HepG2 (cell line): ENCODE results near the gene FMR1. TPM values are rescaled to one million over a fixed set of nuclear protein-coding genes. Genes with fewer than 3 reads are reported as not detected.

Experiments
- FOXP1 ChIP-seq, 2 experiments: fragments of 450-650 bp in 1 of 2; IDR thresholded peaks; 2 replicates each; pipeline ENCODE4 v1.6.1; 2017 to 2018; ENCODE audit warnings: antibody characterized with exemption in 1 of 2
- NRL ChIP-seq: sonication (generic); formaldehyde crosslinking; IDR thresholded peaks from 2 replicates; pipeline ENCODE4 v1.5.0; 2020; ENCODE audit warnings: missing genetic modification reagents, mild to moderate bottlenecking, moderate library complexity, borderline replicate concordance
- PAF1 ChIP-seq: IDR thresholded peaks from 2 replicates; pipeline ENCODE4 v1.6.1; 2016; ENCODE audit warnings: missing genetic modification reagents, missing compliant biosample characterization
- POLR2AphosphoS2 ChIP-seq: IDR thresholded peaks from 2 replicates; pipeline ENCODE4 v1.6.1; 2011; ENCODE audit warnings: low read depth, low read length, improper control_type of control experiment
- RBM39 ChIP-seq: fragments of 200-400 bp; formaldehyde crosslinking; IDR thresholded peaks from one replicate; pipeline ENCODE4 v1.6.1; 2018; ENCODE audit warnings: antibody characterized with exemption, mild to moderate bottlenecking, low read depth, low read length; ENCODE audit not compliant: poor library complexity, severe bottlenecking
- SOX6 ChIP-seq, 2 experiments: fragments of 450-650 bp in 1 of 2; sonication (generic) in 1 of 2; formaldehyde crosslinking in 1 of 2; IDR thresholded peaks; 2 replicates each; pipeline versions ENCODE4 v1.4.0 to v1.6.1; 2017 to 2020; ENCODE audit warnings: antibody characterized with exemption in 1 of 2, mild to moderate bottlenecking in 1 of 2, missing genetic modification reagents in 1 of 2
- TOE1 ChIP-seq: sonication (generic); formaldehyde crosslinking; IDR thresholded peaks from 2 replicates; pipeline ENCODE4 v1.4.0; 2020; ENCODE audit warnings: mild to moderate bottlenecking, missing genetic modification reagents
- U2AF2 ChIP-seq: fragments of 200-400 bp; formaldehyde crosslinking; IDR thresholded peaks from 2 replicates; pipeline ENCODE4 v1.6.1; 2017; ENCODE audit warnings: low read depth, mild to moderate bottlenecking, low read length
- ZEB1 ChIP-seq: IDR thresholded peaks from 2 replicates; pipeline ENCODE4 v1.6.1; 2012; ENCODE audit warnings: mild to moderate bottlenecking, low read depth, inconsistent platforms; ENCODE audit not compliant: insufficient replicate concordance
- ZFP37 ChIP-seq: sonication (generic); formaldehyde crosslinking; IDR thresholded peaks from 2 replicates; pipeline ENCODE4 v1.4.0; 2020; ENCODE audit warnings: missing genetic modification reagents, borderline replicate concordance
- ZNF235 ChIP-seq: sonication (generic); formaldehyde crosslinking; IDR thresholded peaks from 2 replicates; pipeline ENCODE4 v1.8.1; 2023; ENCODE audit warnings: mild to moderate bottlenecking, missing genetic modification reagents, borderline replicate concordance
- ZNF24 ChIP-seq: fragments of 450-650 bp; IDR thresholded peaks from 2 replicates; pipeline ENCODE4 v1.6.1; 2017; ENCODE audit warnings: antibody characterized with exemption, mild to moderate bottlenecking
- ZNF382 ChIP-seq: sonication (generic); formaldehyde crosslinking; IDR thresholded peaks from 2 replicates; pipeline ENCODE4 v1.5.0; 2020; ENCODE audit warnings: missing genetic modification reagents, mild to moderate bottlenecking, borderline replicate concordance
- ZNF530 ChIP-seq: sonication (generic); formaldehyde crosslinking; IDR thresholded peaks from 2 replicates; pipeline ENCODE4 v1.5.0; 2020; ENCODE audit warnings: low read depth, mild to moderate bottlenecking, missing genetic modification reagents
- ZNF615 ChIP-seq: sonication (generic); formaldehyde crosslinking; IDR thresholded peaks from 2 replicates; pipeline ENCODE4 v1.5.0; 2020; ENCODE audit warnings: mild to moderate bottlenecking, missing genetic modification reagents, borderline replicate concordance
- ZNF670 ChIP-seq: sonication (generic); formaldehyde crosslinking; IDR thresholded peaks from 2 replicates; pipeline ENCODE4 v1.8.0; 2022; ENCODE audit warnings: mild to moderate bottlenecking, missing genetic modification reagents, borderline replicate concordance
- ZNF709 ChIP-seq: sonication (generic); formaldehyde crosslinking; IDR thresholded peaks from 2 replicates; pipeline ENCODE4 v1.5.0; 2020; ENCODE audit warnings: mild to moderate bottlenecking, missing genetic modification reagents
- ZNF713 ChIP-seq: sonication (generic); formaldehyde crosslinking; IDR thresholded peaks from 2 replicates; pipeline ENCODE4 v1.4.0; 2020; ENCODE audit warnings: mild to moderate bottlenecking, missing genetic modification reagents
- ZNF737 ChIP-seq: sonication (generic); formaldehyde crosslinking; IDR thresholded peaks from 2 replicates; pipeline ENCODE4 v1.5.0; 2020; ENCODE audit warnings: missing genetic modification reagents, mild to moderate bottlenecking, borderline replicate concordance
- ZNF773 ChIP-seq: sonication (generic); formaldehyde crosslinking; IDR thresholded peaks from 2 replicates; pipeline ENCODE4 v1.4.0; 2020; ENCODE audit warnings: missing genetic modification reagents, borderline replicate concordance
- polyA plus RNA-seq, 8 experiments: library from polyadenylated mRNA; depleted of rRNA in 3 of 8; stranded (reverse) in 7 of 8; unstranded in 1 of 8; fragments of >200 nt; fragmentation: Illumina TruSeq in 4 of 8; extraction: Trizol in 4 of 8; gene quantifications; 2 replicates each; pipeline versions ENCODE4 v1.2.1 to v1.2.3, GENCODE V29; 2011 to 2016; ENCODE audit warnings: low read depth in 4 of 8, missing spikeins in 1 of 8, mixed read lengths in 1 of 8; ENCODE audit not compliant: insufficient read depth in 1 of 8
- total RNA-seq, 5 experiments: library from RNA; depleted of rRNA; stranded (reverse); fragments of >200 nt; fragmentation: Illumina TruSeq; extraction: Trizol; gene quantifications; 2 replicates each; pipeline ENCODE4 v1.2.3, GENCODE V29; 2016; ENCODE audit warnings: low read depth in 1 of 5
- TF ChIP-seq, protein P1 (sequence below): sonication (generic); formaldehyde crosslinking; IDR thresholded peaks from 2 replicates; pipeline ENCODE4 v1.5.0; 2020; ENCODE audit warnings: mild to moderate bottlenecking, missing genetic modification reagents
- TF ChIP-seq, protein P2 (sequence below): sonication (generic); formaldehyde crosslinking; IDR thresholded peaks from 2 replicates; pipeline ENCODE4 v1.8.0; 2022; ENCODE audit warnings: missing genetic modification reagents, low read depth, mild to moderate bottlenecking, borderline replicate concordance
- TF ChIP-seq, protein P3 (sequence below): sonication (generic); formaldehyde crosslinking; IDR thresholded peaks from 2 replicates; pipeline ENCODE4 v1.4.0; 2020; ENCODE audit warnings: missing genetic modification reagents

The FMR1 gene
- total and polyA plus RNA-seq, 2 of the 13 experiments (the other 11 are each of a cell fraction or from before 2014, with no cell fraction given) = 27.8 to 49.6 TPM

DNA sequence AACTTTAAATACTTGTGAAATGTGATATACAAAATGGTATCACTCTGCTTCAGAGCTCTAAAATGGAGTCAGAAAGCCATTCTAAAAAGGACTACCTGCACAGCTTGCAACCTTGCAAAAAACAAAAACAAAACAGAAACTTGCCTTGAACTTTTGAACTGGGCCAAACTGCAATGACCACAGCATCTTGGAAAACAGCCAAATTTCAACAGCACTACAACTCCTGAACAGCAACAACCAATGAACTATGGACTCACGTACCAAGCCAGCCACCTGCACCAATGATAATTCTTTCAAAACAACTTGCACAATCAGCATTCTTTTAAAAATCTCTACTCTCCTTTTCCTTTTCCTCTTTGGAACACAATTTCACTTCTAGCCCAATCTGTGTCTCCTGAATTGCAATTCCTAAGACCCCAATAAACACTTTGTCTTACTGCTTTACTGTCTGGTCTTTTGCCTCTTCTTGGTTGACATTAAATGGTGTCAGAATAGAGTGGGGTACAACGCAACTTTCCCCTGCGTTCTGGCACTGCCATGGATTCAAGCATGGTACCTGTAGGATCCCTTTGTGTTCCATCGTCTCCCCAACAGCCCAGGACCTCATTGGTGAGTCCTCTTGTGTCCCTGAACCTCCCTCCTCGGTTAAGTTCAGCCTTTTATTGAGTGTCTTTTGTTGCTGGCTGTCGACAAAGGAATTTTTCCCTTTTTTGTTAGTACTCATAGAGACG, 35.7 kb upstream of the FMR1 start (continued):
- TF ChIP-seq U2AF2 (no peak), ZNF615 (CRISPR knock-in tag) (no peak), ZNF530 (no peak), NRL (CRISPR knock-in tag) (no peak), RBM39 (no peak), PAF1 (CRISPR knock-in tag) (no peak), ZNF382 (CRISPR knock-in tag) (no peak), POLR2AphosphoS2 (no peak), ZFP37 (CRISPR knock-in tag) (no peak), ZNF737 (CRISPR knock-in tag) (no peak), SOX6 (IDR thresholded peaks at IDR 0.05) (no peak), SOX6 (CRISPR knock-in tag; IDR thresholded peaks at IDR 0.05) (peak; percentile 75), ZNF24 (no peak), ZNF670 (no peak), ZNF713 (CRISPR knock-in tag) (no peak), ZNF773 (CRISPR knock-in tag) (no peak), FOXP1 (IDR thresholded peaks at IDR 0.05) (no peak), FOXP1 (CRISPR knock-in tag; IDR thresholded peaks at IDR 0.05) (peak; percentile 69), ZNF709 (CRISPR knock-in tag) (no peak), TOE1 (CRISPR knock-in tag) (no peak), ZNF235 (CRISPR knock-in tag) (no peak), ZEB1 (no peak)
- TF ChIP-seq, protein P1, sequence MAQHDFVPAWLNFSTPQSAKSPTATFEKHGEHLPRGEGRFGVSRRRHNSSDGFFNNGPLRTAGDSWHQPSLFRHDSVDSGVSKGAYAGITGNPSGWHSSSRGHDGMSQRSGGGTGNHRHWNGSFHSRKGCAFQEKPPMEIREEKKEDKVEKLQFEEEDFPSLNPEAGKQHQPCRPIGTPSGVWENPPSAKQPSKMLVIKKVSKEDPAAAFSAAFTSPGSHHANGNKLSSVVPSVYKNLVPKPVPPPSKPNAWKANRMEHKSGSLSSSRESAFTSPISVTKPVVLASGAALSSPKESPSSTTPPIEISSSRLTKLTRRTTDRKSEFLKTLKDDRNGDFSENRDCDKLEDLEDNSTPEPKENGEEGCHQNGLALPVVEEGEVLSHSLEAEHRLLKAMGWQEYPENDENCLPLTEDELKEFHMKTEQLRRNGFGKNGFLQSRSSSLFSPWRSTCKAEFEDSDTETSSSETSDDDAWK = no peak
- TF ChIP-seq, protein P2, sequence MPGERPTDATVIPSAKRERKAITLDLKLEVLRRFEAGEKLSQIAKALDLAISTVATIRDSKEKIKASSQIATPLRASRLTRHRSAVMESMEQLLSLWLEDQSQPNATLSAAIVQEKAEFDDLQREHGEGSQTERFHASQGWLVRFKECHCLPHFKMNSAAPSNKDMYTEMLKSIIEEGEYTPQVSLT = no peak
- TF ChIP-seq, protein P3, sequence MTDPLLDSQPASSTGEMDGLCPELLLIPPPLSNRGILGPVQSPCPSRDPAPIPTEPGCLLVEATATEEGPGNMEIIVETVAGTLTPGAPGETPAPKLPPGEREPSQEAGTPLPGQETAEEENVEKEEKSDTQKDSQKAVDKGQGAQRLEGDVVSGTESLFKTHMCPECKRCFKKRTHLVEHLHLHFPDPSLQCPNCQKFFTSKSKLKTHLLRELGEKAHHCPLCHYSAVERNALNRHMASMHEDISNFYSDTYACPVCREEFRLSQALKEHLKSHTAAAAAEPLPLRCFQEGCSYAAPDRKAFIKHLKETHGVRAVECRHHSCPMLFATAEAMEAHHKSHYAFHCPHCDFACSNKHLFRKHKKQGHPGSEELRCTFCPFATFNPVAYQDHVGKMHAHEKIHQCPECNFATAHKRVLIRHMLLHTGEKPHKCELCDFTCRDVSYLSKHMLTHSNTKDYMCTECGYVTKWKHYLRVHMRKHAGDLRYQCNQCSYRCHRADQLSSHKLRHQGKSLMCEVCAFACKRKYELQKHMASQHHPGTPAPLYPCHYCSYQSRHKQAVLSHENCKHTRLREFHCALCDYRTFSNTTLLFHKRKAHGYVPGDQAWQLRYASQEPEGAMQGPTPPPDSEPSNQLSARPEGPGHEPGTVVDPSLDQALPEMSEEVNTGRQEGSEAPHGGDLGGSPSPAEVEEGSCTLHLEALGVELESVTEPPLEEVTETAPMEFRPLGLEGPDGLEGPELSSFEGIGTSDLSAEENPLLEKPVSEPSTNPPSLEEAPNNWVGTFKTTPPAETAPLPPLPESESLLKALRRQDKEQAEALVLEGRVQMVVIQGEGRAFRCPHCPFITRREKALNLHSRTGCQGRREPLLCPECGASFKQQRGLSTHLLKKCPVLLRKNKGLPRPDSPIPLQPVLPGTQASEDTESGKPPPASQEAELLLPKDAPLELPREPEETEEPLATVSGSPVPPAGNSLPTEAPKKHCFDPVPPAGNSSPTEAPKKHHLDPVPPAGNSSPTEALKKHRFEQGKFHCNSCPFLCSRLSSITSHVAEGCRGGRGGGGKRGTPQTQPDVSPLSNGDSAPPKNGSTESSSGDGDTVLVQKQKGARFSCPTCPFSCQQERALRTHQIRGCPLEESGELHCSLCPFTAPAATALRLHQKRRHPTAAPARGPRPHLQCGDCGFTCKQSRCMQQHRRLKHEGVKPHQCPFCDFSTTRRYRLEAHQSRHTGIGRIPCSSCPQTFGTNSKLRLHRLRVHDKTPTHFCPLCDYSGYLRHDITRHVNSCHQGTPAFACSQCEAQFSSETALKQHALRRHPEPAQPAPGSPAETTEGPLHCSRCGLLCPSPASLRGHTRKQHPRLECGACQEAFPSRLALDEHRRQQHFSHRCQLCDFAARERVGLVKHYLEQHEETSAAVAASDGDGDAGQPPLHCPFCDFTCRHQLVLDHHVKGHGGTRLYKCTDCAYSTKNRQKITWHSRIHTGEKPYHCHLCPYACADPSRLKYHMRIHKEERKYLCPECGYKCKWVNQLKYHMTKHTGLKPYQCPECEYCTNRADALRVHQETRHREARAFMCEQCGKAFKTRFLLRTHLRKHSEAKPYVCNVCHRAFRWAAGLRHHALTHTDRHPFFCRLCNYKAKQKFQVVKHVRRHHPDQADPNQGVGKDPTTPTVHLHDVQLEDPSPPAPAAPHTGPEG = no peak
